Measurements from ENCODE around the gene SPACA4. TPM values are rescaled to one million over a fixed set of nuclear protein-coding genes. Genes with fewer than 3 reads are reported as not detected.

Gene SPACA4
- total RNA-seq, 1 donor from 2014 or later, result not detected

- no peak for DNase-seq (ENCODE audit: low read depth, low spot score)
Measured at GRCh38 chr19:48646722-48647216, 40.2 kb downstream of the SPACA4 start.

- no peak for DNase-seq (ENCODE audit: low read depth, low spot score)
Measured at GRCh38 chr19:48648134-48648533, 41.6 kb downstream of the SPACA4 start.

- DNase-seq (ENCODE audit: low read depth, low spot score), result no peak
Measured at GRCh38 chr19:48650974-48651682, 44.6 kb downstream of the SPACA4 start.

GRCh38 chr19:48651683-48652048 is 45.1 kb downstream of the SPACA4 start:
- DNase-seq (ENCODE audit: low read depth, low spot score), result no peak

GRCh38 chr19:48654299-48655059 is 47.9 kb downstream of the SPACA4 start:
- DNase-seq (ENCODE audit: low read depth, low spot score), result no peak

- no peak for DNase-seq (ENCODE audit: low read depth, low spot score)
Measured at GRCh38 chr19:48656840-48657474, 50.4 kb downstream of the SPACA4 start.

Other genes with a start within 250 kb of the SPACA4 start
- gene TMEM143, start 242.8 kb upstream of the SPACA4 start, total RNA-seq, result 1.5 and 2.7 TPM in 2 replicates
- gene SYNGR4, start 242.4 kb upstream of the SPACA4 start, total RNA-seq, result not detected in 2 replicates
- gene KDELR1, start 215.2 kb upstream of the SPACA4 start, total RNA-seq, result 45.6 and 47.8 TPM in 2 replicates
- gene GRIN2D, start 213.1 kb upstream of the SPACA4 start, total RNA-seq, result 0.39 and 0.40 TPM in 2 replicates
- 35.5 and 64.0 TPM in 2 replicates for gene GRWD1, start 160.8 kb upstream of the SPACA4 start, total RNA-seq
- gene KCNJ14, start 151.2 kb upstream of the SPACA4 start, total RNA-seq, result 0.20 and 0.39 TPM in 2 replicates
- 58.2 and 68.4 TPM in 2 replicates for gene CYTH2, start 137.4 kb upstream of the SPACA4 start, total RNA-seq
- under 0.01 and 0.04 TPM in 2 replicates for gene LMTK3, start 94.9 kb upstream of the SPACA4 start, total RNA-seq
- gene SULT2B1, start 54.6 kb upstream of the SPACA4 start, total RNA-seq, result 0.07 TPM in 1 of 2 replicates, not detected in the other
- gene FAM83E, start 8.3 kb downstream of the SPACA4 start, total RNA-seq, result 0.73 and 0.99 TPM in 2 replicates
- 1,737 and 2,640 TPM in 2 replicates for gene RPL18, start 12.4 kb downstream of the SPACA4 start, total RNA-seq
- 6.7 and 9.2 TPM in 2 replicates for gene SPHK2, start 12.8 kb downstream of the SPACA4 start, total RNA-seq
- gene DBP, start 30.6 kb downstream of the SPACA4 start, total RNA-seq, result 0.85 and 2.2 TPM in 2 replicates
- 2.3 and 3.2 TPM in 2 replicates for gene CA11, start 39.4 kb downstream of the SPACA4 start, total RNA-seq
- 0.07 TPM in 1 of 2 replicates, not detected in the other for gene NTN5, start 66.3 kb downstream of the SPACA4 start, total RNA-seq
- gene FUT2, start 89.2 kb downstream of the SPACA4 start, total RNA-seq, result not detected in 2 replicates
- gene MAMSTR, start 113.0 kb downstream of the SPACA4 start, total RNA-seq, result 0.14 and 0.20 TPM in 2 replicates
- 70.1 and 71.7 TPM in 2 replicates for gene RASIP1, start 133.9 kb downstream of the SPACA4 start, total RNA-seq
- gene IZUMO1, start 140.2 kb downstream of the SPACA4 start, total RNA-seq, result 0.28 and 0.33 TPM in 2 replicates
- 8.0 and 10.3 TPM in 2 replicates for gene FUT1, start 145.9 kb downstream of the SPACA4 start, total RNA-seq
- not detected in 2 replicates for gene FGF21, start 148.8 kb downstream of the SPACA4 start, total RNA-seq
- gene BCAT2, start 204.3 kb downstream of the SPACA4 start, total RNA-seq, result 49.7 and 53.2 TPM in 2 replicates
- 4.8 and 6.4 TPM in 2 replicates for gene HSD17B14, start 229.7 kb downstream of the SPACA4 start, total RNA-seq